BJ (cell line): ENCODE data around the gene STXBP2. TPM values are rescaled to one million over a fixed set of nuclear protein-coding genes. Genes with fewer than 3 reads are reported as not detected.
A peak's percentile ranks its signal among the peaks of the same experiment; 100 is the strongest.

Source experiments
- CTCF ChIA-PET: fragments of 350-600 bp; formaldehyde crosslinking; extraction: SDS; loops from one replicate; lab custom pipeline; 2021; ENCODE audit warnings: antibody characterized with exemption, inconsistent platforms; lab: Yijun Ruan, JAX
- POLR2A ChIA-PET: fragments of 300-600 bp; sonication (Branson Sonifier 250); formaldehyde crosslinking; extraction: SDS; loops from one replicate; lab custom pipeline; 2021; ENCODE audit warnings: antibody characterized with exemption; lab: Charles Lee
- DNase-seq: peaks from one replicate; pipeline ENCODE4 v3.0.0-alpha.2; 2011; ENCODE audit warnings: low read depth
- H3K27me3 ChIP-seq: 2 replicates; pipeline ENCODE4 v1.6.0; 2011; ENCODE audit warnings: low read length; ENCODE audit not compliant: control insufficient read depth, insufficient read depth
- H3K36me3 ChIP-seq: 2 replicates; pipeline ENCODE4 v1.5.1; 2011; ENCODE audit warnings: low read length; ENCODE audit not compliant: control insufficient read depth, insufficient read depth
- H3K4me3 ChIP-seq: 2 replicates; pipeline ENCODE4 v1.5.1; 2011; ENCODE audit warnings: low read depth, mild to moderate bottlenecking, control low read depth, low read length
- CTCF ChIP-seq: IDR thresholded peaks from 2 replicates; pipeline ENCODE4 v1.5.1; 2011; ENCODE audit warnings: low read depth, mild to moderate bottlenecking, control low read depth, inconsistent platforms, low read length, moderate library complexity; ENCODE audit not compliant: insufficient read depth
- polyA plus RNA-seq: library from polyadenylated mRNA; depleted of rRNA; stranded (reverse); fragments of >200 nt; gene quantifications from 2 replicates; pipeline ENCODE4 v1.2.3, GENCODE V29; 2011

The STXBP2 gene
- polyA plus RNA-seq, 1 experiment, result 39.4 TPM

GRCh38 chr19:7624810-7625209 is 12.1 kb upstream of the STXBP2 start:
- ChIA-PET CTCF (no interaction called here), POLR2A (no interaction called here)
- no peak for DNase-seq
- Histone ChIP-seq H3K4me3 (no peak overlapping the region), H3K27me3 (no peaks in the 10 kb centered on the region), H3K36me3 (peaks cover 22% of the 10 kb centered on the region)
- TF ChIP-seq CTCF, result no peak

GRCh38 chr19:7625763-7626372 is 11.0 kb upstream of the STXBP2 start:
- no peak overlapping the region for H3K4me3 ChIP-seq
- POLR2A ChIA-PET, result no interaction called here
- no peak for DNase-seq
- H3K27me3 ChIP-seq, result no peaks in the 10 kb centered on the region
- CTCF ChIA-PET, result no interaction called here
- H3K36me3 ChIP-seq, result peaks cover 20% of the 10 kb centered on the region
- TF ChIP-seq CTCF, result no peak

GRCh38 chr19:7627166-7627565 is 9.7 kb upstream of the STXBP2 start:
- no peak for DNase-seq
- ChIA-PET CTCF (interaction anchor here (1.0 to 1.7 kb wide), 3 partner anchors 25 to 173 kb away, joined by 3 to 4 read pairs (median 4); partner anchors contain the start of gene TRAPPC5), POLR2A (no interaction called here)
- TF ChIP-seq CTCF, result no peak
- Histone ChIP-seq H3K36me3 (peaks cover 12% of the 10 kb centered on the region), H3K27me3 (no peaks in the 10 kb centered on the region), H3K4me3 (no peak overlapping the region)

GRCh38 chr19:7628589-7629311 is 8.2 kb upstream of the STXBP2 start:
- ChIA-PET CTCF (interaction anchor here (1.9 kb wide), 1 partner anchor 171 kb away, joined by 6 read pairs; no protein-coding TSS in a partner anchor), POLR2A (interaction anchor here (0.5 kb wide), 1 partner anchor 407 kb away, joined by 3 read pairs; no protein-coding TSS in a partner anchor)
- Histone ChIP-seq H3K4me3 (peak overlapping the region; percentile 73), H3K27me3 (no peaks in the 10 kb centered on the region), H3K36me3 (peaks cover 10% of the 10 kb centered on the region)
- no peak for DNase-seq
- no peak for TF ChIP-seq CTCF

- no peaks in the 10 kb centered on the region for H3K27me3 ChIP-seq
- ChIA-PET CTCF (interaction anchor here (1.2 to 1.9 kb wide), 4 partner anchors 22 to 170 kb away, joined by 4 to 6 read pairs (median 5); partner anchors contain the start of gene TRAPPC5), POLR2A (no interaction called here)
- H3K4me3 ChIP-seq, result peak within 1 kb of the TSS; percentile 93
- TF ChIP-seq CTCF, result no peak
- H3K36me3 ChIP-seq, result peaks cover 10% of the 10 kb centered on the region
- peak; percentile 94 for DNase-seq
Observed at GRCh38 chr19:7629347-7630054, 7.4 kb upstream of the STXBP2 start, which contains the start of the genes PET100 and XAB2. PET100 (plus strand) TSS chr19:7629793; CDS start chr19:7629834, 41 bp downstream. XAB2 (minus strand) TSS chr19:7629545; CDS start chr19:7629527, 18 bp downstream.
